ENCODE data around the gene ZNF296.

GRCh38 chr19:45050036-45050435 lies 26.2 kb downstream of the ZNF296 start:
- TF ChIP-seq CTCF (IDR thresholded peaks at IDR 0.05; ENCODE audit: poor library complexity) (no peak), EZH2phosphoT487 (IDR thresholded peaks at IDR 0.05; ENCODE audit: low read depth, severe bottlenecking, unreplicated experiment) (no peak), EZH2 (IDR thresholded peaks at IDR 0.05; ENCODE audit: borderline replicate concordance) (no peak)
